ENCODE measurements around the gene CFAP119.

CFAP119 gene

DNA sequence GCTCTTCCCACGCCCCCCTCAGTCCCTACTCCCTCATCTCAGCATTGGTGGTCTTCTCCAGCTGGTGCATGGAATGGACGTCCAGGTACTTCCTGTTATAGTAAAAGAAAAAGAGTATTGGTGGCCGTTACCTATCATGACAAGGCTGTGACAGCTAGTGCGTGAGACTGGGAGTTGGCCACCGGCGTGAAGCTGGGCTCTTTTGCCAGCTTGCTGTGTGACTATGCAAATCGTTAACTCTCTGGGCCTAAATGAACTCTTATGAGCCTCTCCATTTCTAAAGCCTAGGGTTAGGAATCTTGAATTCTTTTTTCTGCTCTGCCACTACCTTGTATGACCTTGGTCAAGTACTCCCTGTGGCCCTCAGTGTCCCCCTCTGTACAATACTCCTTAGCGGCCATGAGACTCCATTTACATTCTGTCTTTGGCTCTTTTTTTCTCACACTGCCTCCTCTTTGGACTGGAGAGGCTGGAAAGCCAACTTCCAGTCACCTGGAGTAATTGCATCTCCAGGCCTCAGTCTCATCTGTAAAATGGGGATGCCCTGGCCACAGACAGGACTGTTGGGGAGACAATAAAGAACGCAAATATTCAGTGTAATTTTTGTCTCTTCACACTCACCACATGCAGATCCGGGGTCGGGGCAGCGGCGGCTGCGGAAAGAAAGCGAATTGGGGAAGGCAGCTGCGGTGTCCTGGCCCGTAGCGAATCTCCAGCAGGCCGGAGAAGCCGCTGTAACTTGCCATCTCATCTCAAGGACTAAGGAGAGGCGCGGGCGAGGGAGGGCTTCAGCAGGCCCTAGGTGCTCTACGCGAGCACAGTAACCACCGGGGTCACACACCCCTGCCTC is 1.1 kb downstream of the CFAP119 start:
- DNase-seq, result no peak

GRCh38 chr16:30760001-30760559 is 1.8 kb downstream of the CFAP119 start:
- no peak for DNase-seq

GRCh38 chr16:30758988-30759491 is 2.8 kb downstream of the CFAP119 start:
- DNase-seq, result no peak

GRCh38 chr16:30757316-30757715 is 4.5 kb downstream of the CFAP119 start:
- DNase-seq, result no peak

DNA sequence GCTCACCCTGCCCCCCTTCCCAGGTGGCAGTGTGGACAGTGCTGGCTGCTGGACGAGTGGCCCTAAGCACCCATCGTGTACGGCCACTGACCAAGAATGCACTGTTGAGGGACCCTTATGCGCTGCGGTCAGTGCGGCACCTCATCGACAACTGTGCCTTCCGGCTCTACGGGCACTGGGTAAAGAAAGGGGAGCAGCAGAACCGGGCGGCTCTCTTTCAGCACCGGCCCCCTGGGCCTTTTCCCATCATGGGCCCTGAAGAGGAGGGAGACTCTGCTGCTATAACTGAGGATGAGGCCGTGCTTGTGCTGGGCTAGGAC is 5.1 kb downstream of the CFAP119 start:
- DNase-seq, result no peak

DNA sequence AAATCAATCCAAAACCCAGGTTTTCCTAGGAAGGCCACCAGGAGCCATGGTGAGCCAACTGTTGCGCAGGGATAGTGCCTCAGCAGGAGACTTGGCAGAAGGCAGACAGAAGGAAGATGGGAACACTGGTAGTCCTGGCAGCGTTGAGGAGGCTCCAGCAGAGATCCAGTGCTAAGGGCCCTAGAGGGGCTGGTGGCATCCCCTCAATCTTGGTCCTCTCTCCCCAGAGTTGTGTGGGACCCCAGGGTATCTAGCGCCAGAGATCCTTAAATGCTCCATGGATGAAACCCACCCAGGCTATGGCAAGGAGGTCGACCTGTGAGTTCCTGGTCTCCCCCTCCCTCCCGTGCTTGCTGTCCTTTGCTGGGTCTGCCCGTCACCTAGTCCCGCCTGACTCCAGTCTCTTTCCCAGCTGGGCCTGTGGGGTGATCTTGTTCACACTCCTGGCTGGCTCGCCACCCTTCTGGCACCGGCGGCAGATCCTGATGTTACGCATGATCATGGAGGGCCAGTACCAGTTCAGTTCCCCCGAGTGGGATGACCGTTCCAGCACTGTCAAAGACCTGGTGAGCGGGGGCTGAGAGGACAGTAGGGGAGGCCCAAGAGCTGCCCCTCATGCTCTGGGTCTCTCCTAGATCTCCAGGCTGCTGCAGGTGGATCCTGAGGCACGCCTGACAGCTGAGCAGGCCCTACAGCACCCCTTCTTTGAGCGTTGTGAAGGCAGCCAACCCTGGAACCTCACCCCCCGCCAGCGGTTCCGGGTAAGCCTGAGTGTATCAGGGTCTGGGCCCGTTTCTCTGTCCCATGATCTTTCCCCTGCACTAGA is 5.7 kb downstream of the CFAP119 start:
- DNase-seq, result no peak

GRCh38 chr16:30753596-30753995 is 8.3 kb downstream of the CFAP119 start:
- no peak for DNase-seq

GRCh38 chr16:30750876-30751465 is 10.9 kb downstream of the CFAP119 start:
- no peak for DNase-seq

GRCh38 chr16:30750201-30750600 is 11.7 kb downstream of the CFAP119 start:
- DNase-seq, result no peak

GRCh38 chr16:30748634-30749445 is 13.0 kb downstream of the CFAP119 start:
- no peak for DNase-seq

- DNase-seq, result peak; percentile 78
Observed at GRCh38 chr16:30747799-30748633, 13.8 kb downstream of the CFAP119 start, which contains the start of gene PHKG2. Gene PHKG2, plus strand, starts transcription at chr16:30748425. Its CDS starts 396 bp downstream, at chr16:30748821.

- DNase-seq, result no peak
Observed at GRCh38 chr16:30747331-30747730, 14.5 kb downstream of the CFAP119 start.

GRCh38 chr16:30746638-30747175 is 15.2 kb downstream of the CFAP119 start:
- DNase-seq, result no peak

- no peak for DNase-seq
Observed at GRCh38 chr16:30745082-30745481, 16.8 kb downstream of the CFAP119 start.

DNA sequence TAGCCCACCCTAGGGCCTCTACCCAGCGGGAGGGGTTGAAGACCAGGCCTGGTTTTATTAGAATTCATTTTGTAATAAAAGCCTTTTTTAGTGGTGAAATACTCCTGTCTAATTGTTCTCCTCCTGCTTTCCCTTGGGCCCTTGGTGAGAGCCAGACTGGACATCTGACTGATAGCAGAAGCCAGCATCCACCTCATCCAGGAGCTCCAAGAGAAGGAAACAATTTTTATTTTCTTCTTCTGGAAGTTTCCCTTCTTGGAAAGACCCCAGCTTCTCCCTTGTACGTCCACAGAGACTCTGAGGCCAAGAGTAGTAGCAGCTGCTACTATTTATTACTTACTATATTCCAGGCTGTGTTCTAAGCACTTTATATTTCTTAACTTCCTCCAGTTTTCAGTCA is 17.7 kb downstream of the CFAP119 start:
- DNase-seq, result no peak

DNA sequence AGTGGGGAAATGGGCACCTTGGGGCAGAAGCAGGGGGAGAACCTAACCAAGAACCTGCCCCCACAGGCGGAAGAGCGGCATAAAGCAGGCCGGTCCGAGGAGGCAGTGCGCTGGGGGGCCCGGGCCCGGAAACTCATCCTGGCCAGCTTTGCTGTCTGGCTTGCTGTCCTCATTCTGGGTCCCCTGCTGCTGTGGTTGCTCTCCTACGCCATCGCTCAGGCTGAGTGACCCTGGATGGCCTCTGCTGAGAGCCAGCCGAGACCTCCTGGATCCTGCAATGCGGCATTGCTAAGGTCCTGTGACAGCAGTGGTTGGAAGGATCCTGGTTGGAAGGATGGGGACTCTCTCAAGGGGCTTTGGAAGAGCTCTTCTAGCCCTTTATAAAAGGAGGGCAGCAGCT is 18.1 kb downstream of the CFAP119 start:
- no peak for DNase-seq

GRCh38 chr16:30741461-30741914 is 20.4 kb downstream of the CFAP119 start:
- no peak for DNase-seq

- no peak for DNase-seq
Observed at GRCh38 chr16:30740364-30741251, 21.3 kb downstream of the CFAP119 start.

All from cortex of kidney (tissue), 1 donor.